Measurements from ENCODE around the gene IMMP2L.

DNA sequence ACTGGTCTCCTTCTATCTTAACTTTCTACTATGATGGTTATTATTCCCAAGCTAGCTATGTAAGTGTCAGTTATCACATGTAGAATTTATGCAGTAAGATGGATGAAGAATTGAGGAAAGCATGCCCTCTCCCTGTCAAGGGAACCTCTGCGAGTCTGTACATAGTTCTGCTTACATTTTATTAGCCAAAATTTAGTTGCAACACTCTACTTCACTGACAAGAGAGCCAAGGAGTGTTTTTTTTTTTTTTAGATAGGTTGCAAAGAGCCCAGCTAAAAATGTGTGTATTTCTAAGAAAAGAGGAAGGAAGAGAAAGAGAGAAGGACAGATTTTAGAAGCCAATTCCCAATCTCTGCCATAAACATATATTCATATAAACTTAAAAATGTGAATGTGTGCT, 829.1 kb downstream of the IMMP2L start:
- TF ChIP-seq FOXM1 (IDR thresholded peaks at IDR 0.05; ENCODE audit: borderline replicate concordance) = no peak
- no peak for TF ChIP-seq SP1 (IDR thresholded peaks at IDR 0.05)
- TF ChIP-seq SUZ12 (IDR thresholded peaks at IDR 0.05) = no peak
- TF ChIP-seq TARDBP (IDR thresholded peaks at IDR 0.05) = no peak
- TF ChIP-seq FOXK2 (IDR thresholded peaks at IDR 0.05) = no peak
- TF ChIP-seq CTBP1 (IDR thresholded peaks at IDR 0.05; ENCODE audit: borderline replicate concordance) = no peak
- no peak for TF ChIP-seq ZNF384 (IDR thresholded peaks at IDR 0.05)
- no peak for TF ChIP-seq BHLHE40 (IDR thresholded peaks at IDR 0.05; ENCODE audit: borderline replicate concordance)
- no peak for TF ChIP-seq ELF4 (IDR thresholded peaks at IDR 0.05)
- no peak for TF ChIP-seq NFRKB (IDR thresholded peaks at IDR 0.05)
- no peak for TF ChIP-seq PKNOX1 (IDR thresholded peaks at IDR 0.05)
- TF ChIP-seq HDGF (IDR thresholded peaks at IDR 0.05; ENCODE audit: borderline replicate concordance) = no peak
- TF ChIP-seq ARNT (IDR thresholded peaks at IDR 0.05) = no peak
- TF ChIP-seq LEF1 (IDR thresholded peaks at IDR 0.05; ENCODE audit: borderline replicate concordance) = no peak
